HG03520 (cell line): ENCODE results near the gene FANCM.
A peak's percentile ranks its signal among the peaks of the same experiment; 100 is the strongest.
"Not testable (repeated sequence)": the region's sequence is repeated elsewhere in the genome, so short reads cannot be mapped to it uniquely, and the experiment has no call there.

ENCODE experiments used
- ATAC-seq: cut with Tn5 transposase; IDR thresholded peaks from one replicate; pipeline ENCODE4 v1.9.1; 2021; ENCODE audit warnings: mild to moderate bottlenecking, moderate library complexity; ENCODE audit not compliant: unreplicated experiment

The FANCM gene

DNA sequence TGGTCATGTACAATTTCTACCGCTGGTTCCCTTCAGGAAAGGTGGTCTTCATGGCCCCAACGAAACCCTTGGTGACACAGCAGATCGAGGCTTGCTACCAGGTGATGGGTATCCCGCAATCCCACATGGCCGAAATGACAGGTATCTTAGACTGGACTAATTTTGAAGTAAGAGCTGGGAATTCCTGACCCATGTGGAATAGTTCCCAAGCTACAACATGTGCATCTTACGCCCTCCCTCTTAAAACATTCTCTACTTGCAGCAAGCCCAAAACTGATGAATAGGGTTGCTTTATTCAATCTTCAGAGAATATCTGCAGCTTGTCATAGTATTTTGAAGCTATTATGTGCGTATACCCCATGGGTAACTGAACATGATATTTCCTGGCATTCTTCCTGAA is 669 bp downstream of the FANCM start:
- no peak for ATAC-seq

DNA sequence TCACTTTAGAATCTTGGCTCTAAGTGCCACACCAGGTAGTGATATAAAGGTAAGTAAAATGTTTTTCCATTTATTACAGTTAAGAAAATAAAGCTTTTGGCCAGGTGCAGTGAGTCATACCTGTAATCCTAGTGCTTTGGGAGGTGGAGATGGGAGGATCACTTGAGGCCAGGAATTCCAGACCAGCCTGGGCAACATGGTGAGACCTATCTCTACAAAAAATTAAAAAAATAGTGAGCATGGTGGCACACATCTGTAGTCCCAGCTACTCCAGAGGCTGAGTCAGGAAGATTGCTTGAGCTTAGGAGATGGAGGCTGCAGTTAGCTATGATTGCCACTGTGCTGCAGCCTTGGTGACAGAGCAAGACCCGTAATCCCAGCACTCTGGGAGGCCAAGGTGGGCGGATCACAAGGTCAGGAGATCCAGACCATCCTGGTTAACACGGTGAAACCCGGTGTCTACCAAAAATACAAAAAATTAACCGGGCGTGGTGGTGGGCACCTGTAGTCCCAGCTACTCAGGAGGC is 5.0 kb downstream of the FANCM start:
- ATAC-seq, result no peak

DNA sequence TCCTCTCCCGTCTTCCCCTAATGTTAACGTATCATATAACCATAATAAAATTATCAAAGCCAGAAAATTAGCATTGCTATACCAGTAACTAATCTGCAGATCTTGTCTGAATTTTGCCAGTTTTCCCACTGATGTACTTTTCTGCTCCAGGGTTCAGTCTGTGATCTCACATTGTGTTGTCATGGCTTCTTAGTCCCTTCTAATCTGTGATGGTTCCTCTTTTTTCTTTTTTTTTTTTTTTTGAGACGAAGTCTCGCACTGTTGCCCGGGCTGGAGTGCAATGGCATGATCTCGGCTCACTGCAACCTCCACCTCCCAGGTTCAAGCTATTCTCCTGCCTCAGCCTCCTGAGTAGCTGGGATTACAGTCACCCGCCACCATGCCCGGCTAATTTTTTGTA is 6.4 kb downstream of the FANCM start:
- ATAC-seq, result not testable (repeated sequence)

- ATAC-seq, result no peak
These were observed 8.9 kb downstream of the FANCM start for GRCh38 chr14:45144658-45145057.

- ATAC-seq, result no peak
These were observed 9.5 kb downstream of the FANCM start for GRCh38 chr14:45145214-45145613.

GRCh38 chr14:45149602-45150001 is 13.9 kb downstream of the FANCM start:
- ATAC-seq, result no peak

GRCh38 chr14:45150386-45150890 is 14.7 kb downstream of the FANCM start:
- ATAC-seq, result no peak

DNA sequence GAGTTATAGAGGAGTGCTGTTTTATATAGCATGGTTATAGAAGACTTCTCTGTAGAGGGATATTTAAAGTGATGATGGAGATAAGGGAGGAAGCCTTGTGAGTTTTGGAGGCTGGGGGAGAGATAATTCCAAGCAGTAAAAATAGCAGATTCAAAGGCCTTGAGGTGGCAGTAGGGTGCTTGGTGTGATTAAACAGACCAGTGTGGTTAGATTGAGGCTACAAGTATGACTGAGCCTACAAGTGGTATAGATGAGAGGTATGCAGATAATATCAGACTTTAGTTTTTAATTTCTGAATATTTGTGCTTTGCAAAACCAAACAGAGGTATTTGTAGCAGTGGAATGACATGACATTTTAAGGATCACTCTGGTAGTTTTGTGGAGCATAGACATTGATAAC is 20.3 kb downstream of the FANCM start:
- ATAC-seq, result no peak

GRCh38 chr14:45169906-45170305 is 34.2 kb downstream of the FANCM start:
- no peak for ATAC-seq

GRCh38 chr14:45177076-45177475 is 41.3 kb downstream of the FANCM start:
- ATAC-seq, result no peak

- no peak for ATAC-seq
These were observed 45.6 kb downstream of the FANCM start for GRCh38 chr14:45181329-45181728.

DNA sequence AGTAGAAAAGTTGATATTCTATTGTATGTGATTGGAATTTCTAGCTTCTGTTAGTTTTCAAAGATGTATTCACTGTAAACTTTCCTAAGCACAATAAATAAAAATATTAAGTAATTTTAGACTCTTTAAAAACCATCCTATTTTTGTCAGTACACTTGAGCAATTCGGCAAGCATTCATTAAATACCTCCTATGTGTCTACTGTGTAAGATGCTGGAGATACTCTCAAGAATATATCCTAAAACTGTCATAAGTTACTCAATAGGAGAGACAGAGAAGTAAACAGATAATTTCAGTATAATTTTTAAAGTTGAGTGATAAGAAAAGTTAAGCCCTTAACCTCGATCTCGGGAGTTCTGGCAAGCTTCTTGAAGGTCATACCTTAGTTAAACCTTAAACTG is 46.1 kb downstream of the FANCM start:
- ATAC-seq, result no peak

GRCh38 chr14:45185100-45185814 is 49.5 kb downstream of the FANCM start:
- no peak for ATAC-seq

GRCh38 chr14:45194964-45195363 is 59.2 kb downstream of the FANCM start:
- ATAC-seq, result no peak

DNA sequence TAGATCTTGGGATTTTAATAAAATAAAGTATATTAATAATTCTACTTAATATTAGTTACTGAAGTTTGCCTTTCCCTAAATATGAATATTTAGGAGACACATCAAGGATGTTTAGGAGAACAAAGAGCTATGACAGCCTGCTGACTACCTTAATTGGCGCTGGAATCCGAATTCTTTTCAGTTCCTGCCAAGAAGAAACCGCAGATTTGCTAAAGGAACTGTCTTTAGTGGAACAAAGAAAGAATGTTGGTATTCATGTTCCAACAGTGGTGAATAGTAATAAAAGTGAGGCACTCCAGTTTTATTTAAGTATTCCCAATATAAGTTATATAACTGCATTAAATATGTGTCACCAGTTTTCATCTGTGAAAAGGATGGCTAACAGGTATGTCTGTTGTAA is 62.8 kb downstream of the FANCM start:
- no peak for ATAC-seq

DNA sequence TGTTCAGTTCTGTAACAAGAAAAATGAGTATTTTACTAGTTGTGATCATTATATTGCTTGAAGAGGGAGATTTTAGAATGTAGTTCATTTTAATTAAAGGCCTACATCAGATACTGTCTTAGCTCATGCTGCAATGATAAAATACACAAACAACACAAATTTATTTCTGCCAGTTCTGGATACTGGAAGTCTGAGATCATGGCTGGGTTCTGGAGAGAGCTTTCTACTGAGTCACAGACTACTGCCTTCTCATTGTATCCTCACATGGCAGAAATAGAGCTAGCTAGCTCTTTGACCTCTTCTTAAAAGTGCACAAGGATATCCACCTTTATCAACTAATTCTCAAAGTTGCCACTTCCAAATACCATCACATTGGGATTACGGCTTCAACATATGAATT is 63.5 kb downstream of the FANCM start:
- ATAC-seq, result no peak

DNA sequence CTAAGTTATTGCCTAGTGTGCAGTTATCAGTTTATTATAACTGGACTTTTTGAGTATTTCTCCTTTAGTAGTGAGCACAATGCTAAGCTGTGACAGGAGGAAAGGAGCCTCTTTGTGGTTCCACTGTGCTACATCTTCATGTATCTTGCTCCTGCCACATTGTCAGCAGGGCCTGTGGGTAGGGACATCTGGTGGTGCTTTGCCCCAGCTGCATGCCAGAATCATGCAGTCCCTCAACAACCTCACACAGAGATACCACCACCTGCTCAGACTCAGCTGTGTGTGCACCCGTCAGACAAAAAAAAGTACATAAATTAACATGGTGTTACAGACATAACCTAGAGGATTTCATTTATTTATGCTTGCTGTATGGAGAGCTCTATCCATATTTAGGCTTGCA is 66.2 kb downstream of the FANCM start:
- ATAC-seq, result peak; percentile 64

DNA sequence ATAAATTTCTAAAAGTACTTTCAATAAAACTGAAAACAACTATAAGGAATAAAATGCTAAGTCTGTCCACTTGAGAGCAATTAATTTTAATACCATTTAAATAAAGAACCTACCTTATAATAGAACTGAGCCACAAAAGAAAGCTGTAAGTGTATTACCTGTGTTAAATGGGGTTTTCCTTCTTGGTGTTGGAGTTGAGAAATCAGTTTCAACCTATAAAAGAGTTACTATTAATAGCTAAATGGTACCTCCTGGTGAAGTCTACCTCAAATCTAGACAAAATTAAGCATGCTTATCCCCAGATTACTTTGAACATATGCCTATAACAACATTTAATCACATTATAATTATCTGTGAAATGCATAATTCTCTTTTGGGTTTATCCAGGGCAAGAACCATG is 68.5 kb downstream of the FANCM start:
- no peak for ATAC-seq

GRCh38 chr14:45210159-45210558 is 74.4 kb downstream of the FANCM start:
- ATAC-seq, result no peak

GRCh38 chr14:45211295-45211694 is 75.6 kb downstream of the FANCM start:
- no peak for ATAC-seq

GRCh38 chr14:45212231-45212630 is 76.5 kb downstream of the FANCM start:
- no peak for ATAC-seq

DNA sequence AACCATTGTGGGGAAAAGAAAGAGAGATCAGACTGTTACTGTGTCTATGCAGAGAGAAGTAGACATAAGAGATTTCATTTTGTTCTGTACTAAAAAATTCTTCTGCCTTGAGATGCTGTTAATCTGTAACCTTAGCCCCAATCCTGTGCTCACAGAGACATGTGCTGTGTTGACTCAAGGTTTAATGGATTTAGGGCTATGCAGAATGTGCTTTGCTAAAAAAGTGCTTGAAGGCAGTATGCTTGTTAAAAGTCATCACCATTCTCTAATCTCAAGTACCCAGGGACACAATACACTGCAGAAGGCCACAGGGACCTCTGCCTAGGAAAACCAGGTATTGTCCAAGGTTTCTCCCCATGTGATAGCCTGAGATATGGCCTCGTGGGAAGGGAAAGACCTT is 78.0 kb downstream of the FANCM start:
- not testable (repeated sequence) for ATAC-seq

DNA sequence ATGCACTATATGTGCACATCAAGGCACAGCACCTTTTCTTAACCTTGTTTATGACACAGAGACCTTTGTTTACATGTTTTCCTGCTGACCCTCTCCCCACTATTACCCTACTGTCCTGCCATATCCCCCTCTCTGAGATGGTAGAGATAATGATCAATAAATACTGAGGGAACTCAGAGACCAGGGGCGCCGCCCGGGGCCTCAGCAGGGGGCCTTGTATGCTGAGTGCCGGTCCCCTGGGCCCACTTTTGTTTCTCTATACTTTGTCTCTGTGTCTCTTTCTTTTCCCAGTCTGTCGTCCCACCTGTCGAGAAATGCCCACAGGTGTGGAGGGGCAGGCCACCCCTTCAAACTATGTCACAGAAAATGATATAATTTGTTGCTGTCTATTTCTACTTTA is 78.6 kb downstream of the FANCM start:
- ATAC-seq, result not testable (repeated sequence)
